Measurements from ENCODE around the gene ATAD2B.

The ATAD2B gene

GRCh38 chr2:23836505-23836904, 90.4 kb downstream of the ATAD2B start:
- no peak for DNase-seq

GRCh38 chr2:23835988-23836387, 90.9 kb downstream of the ATAD2B start:
- DNase-seq, result no peak

GRCh38 chr2:23835423-23835822, 91.5 kb downstream of the ATAD2B start:
- DNase-seq, result no peak

DNA sequence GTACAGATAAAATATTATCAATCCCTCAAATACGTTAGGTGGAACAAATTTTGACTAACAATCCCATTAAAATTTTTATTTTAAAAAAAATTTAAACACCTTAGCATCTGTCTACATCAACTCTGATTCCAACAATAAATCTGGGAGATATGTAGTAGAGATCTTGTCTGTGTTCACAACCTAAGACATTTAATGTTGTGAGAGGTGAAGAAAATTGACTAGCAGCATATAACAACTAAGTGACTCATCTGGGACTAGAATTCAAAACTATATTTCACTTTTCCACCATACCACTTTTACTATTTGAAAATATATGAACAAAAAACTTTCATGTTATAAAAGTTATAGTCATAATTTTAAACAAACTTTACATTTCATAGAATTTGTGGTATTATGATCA, 97.9 kb downstream of the ATAD2B start:
- DNase-seq, result no peak

GRCh38 chr2:23828256-23828980, 98.5 kb downstream of the ATAD2B start:
- no peak for DNase-seq

- no peak for DNase-seq
Observed at GRCh38 chr2:23827287-23827686, 99.6 kb downstream of the ATAD2B start.

- no peak for DNase-seq
Observed at GRCh38 chr2:23826771-23827170, 100.2 kb downstream of the ATAD2B start.

GRCh38 chr2:23826040-23826439, 100.9 kb downstream of the ATAD2B start:
- DNase-seq, result no peak

- DNase-seq, result peak; percentile 27
Observed at GRCh38 chr2:23824777-23825212, 102.1 kb downstream of the ATAD2B start.

GRCh38 chr2:23823863-23824262, 103.1 kb downstream of the ATAD2B start:
- no peak for DNase-seq

GRCh38 chr2:23814963-23815362, 112.0 kb downstream of the ATAD2B start:
- no peak for DNase-seq

- DNase-seq, result no peak
Observed at GRCh38 chr2:23813438-23813837, 113.5 kb downstream of the ATAD2B start.

GRCh38 chr2:23809150-23809549, 117.8 kb downstream of the ATAD2B start:
- DNase-seq, result no peak

- DNase-seq, result no peak
Observed at GRCh38 chr2:23806665-23807249, 120.2 kb downstream of the ATAD2B start.

GRCh38 chr2:23806201-23806600, 120.7 kb downstream of the ATAD2B start:
- DNase-seq, result no peak

DNA sequence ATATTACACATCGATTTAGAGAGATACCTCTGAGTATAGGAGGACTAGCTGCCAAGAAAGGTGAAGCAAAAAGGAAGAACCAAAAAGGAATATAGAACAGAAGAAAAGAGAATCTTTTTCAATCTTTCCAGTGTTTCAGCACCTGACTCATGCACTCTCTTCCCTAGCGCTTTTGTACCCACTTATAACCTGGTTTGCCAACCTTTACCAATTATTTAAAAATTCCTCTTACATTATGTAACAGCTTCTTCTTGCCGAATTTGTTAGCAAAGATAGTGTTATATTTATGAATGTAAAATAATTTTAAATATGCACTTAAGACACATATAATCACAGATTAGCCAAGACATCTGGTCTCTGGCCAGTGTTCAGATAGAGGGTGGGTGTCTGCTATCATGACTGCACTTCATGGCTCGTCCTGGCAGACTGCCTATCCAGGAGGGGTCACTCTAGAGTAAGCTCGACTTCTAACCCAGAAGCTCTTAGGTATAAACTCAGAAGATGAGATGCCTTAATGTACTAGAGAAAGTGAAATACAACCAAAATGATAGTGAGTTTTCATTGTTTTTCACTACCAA, 122.9 kb downstream of the ATAD2B start:
- no peak for DNase-seq

GRCh38 chr2:23803264-23803964, 123.5 kb downstream of the ATAD2B start:
- DNase-seq, result no peak

- DNase-seq, result no peak
Observed at GRCh38 chr2:23801396-23801795, 125.5 kb downstream of the ATAD2B start.

- no peak for DNase-seq
Observed at GRCh38 chr2:23794234-23794633, 132.7 kb downstream of the ATAD2B start.

DNA sequence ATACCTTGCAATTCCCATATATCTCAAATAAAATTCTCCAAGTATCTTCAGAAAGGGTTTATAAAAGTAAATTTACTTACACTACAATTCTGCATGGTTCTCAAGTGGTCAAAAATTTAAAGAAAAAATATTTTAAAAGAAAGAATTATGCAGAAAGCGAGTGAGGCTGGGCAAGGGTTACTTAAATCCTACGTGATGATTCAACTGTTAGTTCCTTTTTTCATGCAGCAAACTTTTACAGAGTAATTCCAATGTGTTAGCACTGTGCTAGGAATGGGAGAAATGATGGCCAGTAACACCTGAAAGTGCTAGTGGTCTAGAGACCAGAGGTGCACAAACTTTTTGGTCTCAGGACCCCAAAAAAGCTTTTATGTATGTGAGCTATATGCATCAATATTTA, 133.4 kb downstream of the ATAD2B start:
- DNase-seq, result no peak

DNA sequence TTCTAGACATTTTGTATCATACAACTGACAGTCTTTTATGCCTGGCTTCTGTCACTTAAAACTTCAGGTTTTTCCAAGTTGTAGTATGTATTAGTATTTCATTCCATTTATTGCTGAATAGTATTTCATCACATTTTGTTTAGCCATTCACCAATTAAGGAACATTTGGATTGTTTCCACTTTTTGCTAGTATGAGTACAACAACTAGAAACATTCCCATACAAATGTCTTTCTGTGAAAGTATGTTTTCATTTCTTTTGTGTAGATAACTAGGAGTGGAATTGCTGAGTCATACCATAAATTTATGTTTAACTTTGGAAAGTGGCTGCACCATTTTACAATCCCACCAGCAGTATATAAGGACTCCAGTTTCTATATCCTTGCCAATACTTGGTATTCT, 135.9 kb downstream of the ATAD2B start:
- DNase-seq, result no peak

- no peak for DNase-seq
Observed at GRCh38 chr2:23789012-23789411, 137.9 kb downstream of the ATAD2B start.

DNA sequence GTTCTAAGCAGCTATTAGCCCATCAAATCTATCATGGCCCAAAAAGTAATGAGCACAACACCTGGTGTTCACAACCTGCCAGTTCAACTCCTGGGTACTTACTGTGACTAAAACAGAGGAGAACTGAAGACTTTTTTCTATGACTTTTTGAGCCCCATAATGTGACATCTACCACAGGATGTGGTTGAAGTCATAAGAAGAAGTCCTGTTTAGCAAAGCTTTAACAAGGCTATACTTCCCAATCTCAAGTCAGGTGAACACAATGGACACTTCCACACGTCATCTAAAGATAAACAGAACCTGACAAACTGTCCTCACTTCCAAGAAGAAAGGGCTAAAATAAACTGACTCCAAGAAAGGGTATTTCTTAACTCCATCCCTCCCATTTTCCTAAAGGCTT, 138.8 kb downstream of the ATAD2B start:
- DNase-seq, result no peak

DNA sequence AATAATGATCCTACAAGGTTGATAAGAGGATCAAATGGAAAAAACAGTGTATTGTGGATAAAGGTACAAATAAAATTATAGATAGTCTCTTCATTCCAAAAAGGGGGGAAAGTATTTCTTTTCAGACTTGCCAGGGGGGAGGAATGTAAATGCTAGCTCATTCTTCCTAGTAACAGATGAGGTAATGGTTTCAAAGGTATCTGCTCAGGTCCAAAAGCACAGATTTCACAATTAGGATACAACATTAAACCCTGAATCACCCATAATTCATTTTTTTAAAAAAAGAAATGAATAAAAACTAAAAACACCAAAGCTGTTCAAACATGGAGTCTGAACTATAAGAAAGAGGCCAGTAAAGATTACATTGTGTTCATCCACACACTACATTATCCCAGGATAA, 142.0 kb downstream of the ATAD2B start:
- DNase-seq, result no peak

Measured in NCI-H446 treated with DMSO at 0.1 percent for 48 hours (cell line).